Endometrial microvascular endothelial cells (primary cell): ENCODE data around the gene ADCY9. TPM values are rescaled to one million over a fixed set of nuclear protein-coding genes. Genes with fewer than 3 reads are reported as not detected.
"Not testable (repeated sequence)": the region's sequence is repeated elsewhere in the genome, so short reads cannot be mapped to it uniquely, and the experiment has no call there.

Source experiments
- in situ Hi-C: cut with HindIII; loops from 2 replicates; pipeline ENCODE4 v1.10.0; 2017; ENCODE audit warnings: low sequenced_read_pairs, low pct_unique_long_range_greater_than_20kb; ENCODE audit errors: inconsistent ontology term
- total RNA-seq: library from RNA; depleted of rRNA; stranded (reverse); fragments of >200 nt; gene quantifications from one replicate; pipeline ENCODE4 v1.2.3, GENCODE V29; 2015; ENCODE audit errors: inconsistent ontology term

ADCY9 gene
- 24.2 TPM for total RNA-seq

GRCh38 chr16:4116325-4117249 is at the start of gene ADCY9:
Gene ADCY9, minus strand, starts transcription at chr16:4116442. Its CDS starts 1,000 bp downstream, at chr16:4115442.
- in situ Hi-C loops: no loop called here

- in situ Hi-C loops: no loop called here
Measured at GRCh38 chr16:4160658-4161430, 44.6 kb upstream of the ADCY9 start.

- in situ Hi-C loops: no loop called here
Measured at GRCh38 chr16:4159726-4160125, 43.5 kb upstream of the ADCY9 start.

GRCh38 chr16:4158143-4159093 is 42.2 kb upstream of the ADCY9 start:
- in situ Hi-C loops: no loop called here

- in situ Hi-C loops: no loop called here
Measured at GRCh38 chr16:4157376-4157825, 41.2 kb upstream of the ADCY9 start.

GRCh38 chr16:4156503-4156902 is 40.3 kb upstream of the ADCY9 start:
- in situ Hi-C loops: not testable (repeated sequence)

- in situ Hi-C loops: not testable (repeated sequence)
Measured at GRCh38 chr16:4153364-4153763, 37.1 kb upstream of the ADCY9 start.

GRCh38 chr16:4152267-4152666 is 36.0 kb upstream of the ADCY9 start:
- in situ Hi-C loops: no loop called here

- in situ Hi-C loops: no loop called here
Measured at GRCh38 chr16:4147236-4147635, 31.0 kb upstream of the ADCY9 start.

GRCh38 chr16:4142268-4142667 is 26.0 kb upstream of the ADCY9 start:
- in situ Hi-C loops: no loop called here

- in situ Hi-C loops: no loop called here
Measured at GRCh38 chr16:4141604-4142003, 25.4 kb upstream of the ADCY9 start.

GRCh38 chr16:4140652-4141051 is 24.4 kb upstream of the ADCY9 start:
- in situ Hi-C loops: no loop called here

- in situ Hi-C loops: no loop called here
Measured at GRCh38 chr16:4139968-4140367, 23.7 kb upstream of the ADCY9 start.

GRCh38 chr16:4138713-4139112 is 22.5 kb upstream of the ADCY9 start:
- in situ Hi-C loops: no loop called here

GRCh38 chr16:4137438-4137837 is 21.2 kb upstream of the ADCY9 start:
- in situ Hi-C loops: no loop called here

- in situ Hi-C loops: no loop called here
Measured at GRCh38 chr16:4136229-4136813, 20.1 kb upstream of the ADCY9 start.

- in situ Hi-C loops: no loop called here
Measured at GRCh38 chr16:4135537-4135936, 19.3 kb upstream of the ADCY9 start.

GRCh38 chr16:4133897-4134372 is 17.7 kb upstream of the ADCY9 start:
- in situ Hi-C loops: no loop called here
